WTC11 (cell line): ENCODE data around the gene CARMIL1.

Experiments
- CTCF ChIP-seq: fragments of 200-600 bp; IDR thresholded peaks from 2 replicates; pipeline ENCODE4 v1.8.0; 2022; ENCODE audit warnings: antibody characterized with exemption
- ZBTB21 ChIP-seq: sonication (generic); formaldehyde crosslinking; IDR thresholded peaks from 2 replicates; pipeline ENCODE4 v1.8.1; 2023; ENCODE audit warnings: mild to moderate bottlenecking, missing genetic modification reagents, borderline replicate concordance
- ZNF263 ChIP-seq: sonication (generic); formaldehyde crosslinking; IDR thresholded peaks from 2 replicates; pipeline ENCODE4 v1.8.1; 2022; ENCODE audit warnings: low read depth, mild to moderate bottlenecking, moderate library complexity, missing genetic modification reagents
- TF ChIP-seq, protein P1 (sequence below): sonication (generic); formaldehyde crosslinking; IDR thresholded peaks from 2 replicates; pipeline ENCODE4 v1.8.1; 2022; ENCODE audit warnings: mild to moderate bottlenecking, moderate library complexity, missing genetic modification reagents

DNA sequence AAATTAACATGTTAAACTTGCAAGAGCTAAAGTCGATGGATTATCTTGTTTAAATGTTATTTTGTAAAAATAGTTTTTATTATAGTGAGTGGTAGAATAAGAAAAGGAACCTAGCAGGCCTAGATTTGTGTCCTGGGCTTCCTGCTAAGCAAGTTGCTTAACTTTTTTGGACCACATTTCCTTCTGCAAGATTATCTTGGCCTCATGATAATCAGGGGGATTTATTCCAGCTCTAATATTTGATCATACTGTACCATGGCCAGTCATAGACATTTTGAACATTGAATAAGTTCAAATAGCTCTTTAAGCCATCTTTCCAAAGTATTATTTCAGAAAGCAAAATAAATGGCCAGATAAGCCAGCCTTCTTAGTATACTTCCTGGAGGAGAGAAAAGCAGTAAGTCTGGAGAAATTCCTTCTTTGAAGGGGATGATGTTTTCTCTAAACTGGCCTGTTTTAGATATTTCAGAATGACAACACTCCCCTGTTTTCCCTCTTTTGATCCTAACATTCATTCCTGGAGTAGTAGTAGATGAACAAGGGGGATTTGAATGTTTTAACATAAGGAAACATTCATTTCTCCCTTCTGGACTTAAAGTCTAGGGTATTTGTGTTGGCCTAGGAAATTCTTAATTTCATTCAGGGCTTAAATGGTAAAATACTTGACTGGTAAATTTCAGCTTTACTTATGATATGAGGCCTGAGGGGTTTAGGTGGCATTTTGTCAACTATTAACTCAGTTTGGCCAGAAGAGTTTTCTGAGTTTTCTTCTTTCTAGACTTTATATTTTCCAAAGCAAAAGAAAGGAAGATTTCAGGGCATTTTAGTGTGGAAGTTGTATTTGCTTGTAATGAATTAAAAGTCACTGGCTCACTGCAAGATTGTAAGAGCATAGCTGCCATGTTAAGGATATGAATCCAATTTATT, 264.1 kb downstream of the CARMIL1 start:
- TF ChIP-seq ZBTB21 (CRISPR knock-in tag) (no peak), ZNF263 (no peak), CTCF (no peak)
- TF ChIP-seq, protein P1, sequence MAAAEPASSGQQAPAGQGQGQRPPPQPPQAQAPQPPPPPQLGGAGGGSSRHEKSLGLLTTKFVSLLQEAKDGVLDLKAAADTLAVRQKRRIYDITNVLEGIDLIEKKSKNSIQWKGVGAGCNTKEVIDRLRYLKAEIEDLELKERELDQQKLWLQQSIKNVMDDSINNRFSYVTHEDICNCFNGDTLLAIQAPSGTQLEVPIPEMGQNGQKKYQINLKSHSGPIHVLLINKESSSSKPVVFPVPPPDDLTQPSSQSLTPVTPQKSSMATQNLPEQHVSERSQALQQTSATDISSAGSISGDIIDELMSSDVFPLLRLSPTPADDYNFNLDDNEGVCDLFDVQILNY (CRISPR knock-in tag), result no peak
